ENCODE data around the gene GNAT2. TPM values are rescaled to one million over a fixed set of nuclear protein-coding genes. Genes with fewer than 3 reads are reported as not detected.

The GNAT2 gene
- total RNA-seq, 1 donor from 2014 or later, result 0.21 TPM

Small RNAs within 50 kb of the gene (small RNA-seq; reads per million reads assigned to genes)
- gene RNU6V (ENCODE audit: low replicate concordance), result not detected

Other genes with a start within 250 kb of the GNAT2 start
- 30.6 TPM for gene SORT1, start 221.7 kb downstream of the GNAT2 start, total RNA-seq
- 25.7 TPM for gene PSMA5, start 193.2 kb downstream of the GNAT2 start, total RNA-seq
- 61.5 TPM for gene SYPL2, start 153.1 kb downstream of the GNAT2 start, total RNA-seq
- gene ATXN7L2, start 135.7 kb downstream of the GNAT2 start, total RNA-seq, result 2.2 TPM
- 6.3 TPM for gene CYB561D1, start 125.5 kb downstream of the GNAT2 start, total RNA-seq
- 9.1 TPM for gene AMIGO1, start 109.9 kb downstream of the GNAT2 start, total RNA-seq
- gene GPR61, start 79.7 kb downstream of the GNAT2 start, total RNA-seq, result 0.62 TPM
- 10.1 TPM for gene GNAI3, start 71.0 kb downstream of the GNAT2 start, total RNA-seq
- 39.3 TPM for gene AMPD2, start 221 bp upstream of the GNAT2 start, total RNA-seq
- gene GSTM4, start 36.5 kb upstream of the GNAT2 start, total RNA-seq, result 11.4 TPM
- 62.2 TPM for gene GSTM2, start 48.4 kb upstream of the GNAT2 start, total RNA-seq
- not detected for gene GSTM1, start 68.2 kb upstream of the GNAT2 start, total RNA-seq
- 4.4 TPM for gene GSTM5, start 92.6 kb upstream of the GNAT2 start, total RNA-seq
- 48.0 TPM for gene GSTM3, start 121.4 kb upstream of the GNAT2 start, total RNA-seq
- not detected for gene EPS8L3, start 144.3 kb upstream of the GNAT2 start, total RNA-seq

Measured in tongue (tissue), 2 donors.